SK-N-SH treated with all-trans-retinoic acid at 6 μM for 48 hours (cell line): ENCODE measurements around the gene NUDT2.

Experiments
- BACH2 ChIP-seq: fragments of 250-450 bp; sonication (Bioruptor Pico); IDR thresholded peaks from 2 replicates; pipeline ENCODE4 v1.9.0; 2021; ENCODE audit warnings: mild to moderate bottlenecking, borderline replicate concordance
- OSR1 ChIP-seq: fragments of 250-450 bp; sonication (Bioruptor Pico); IDR thresholded peaks from 2 replicates; pipeline ENCODE4 v1.8.0; 2022; ENCODE audit warnings: moderate library complexity, mild to moderate bottlenecking, inconsistent platforms
- PATZ1 ChIP-seq: fragments of 250-450 bp; sonication (Bioruptor Pico); IDR thresholded peaks from 2 replicates; pipeline ENCODE4 v1.8.0; 2020; ENCODE audit warnings: mild to moderate bottlenecking, moderate library complexity, borderline replicate concordance
- SNAI2 ChIP-seq: fragments of 250-450 bp; sonication (Bioruptor Pico); IDR thresholded peaks from 2 replicates; pipeline ENCODE4 v1.5.0; 2020; ENCODE audit warnings: mild to moderate bottlenecking, moderate library complexity
- TOX ChIP-seq: fragments of 250-450 bp; sonication (Bioruptor Pico); IDR thresholded peaks from 2 replicates; pipeline ENCODE4 v1.8.0; 2021; ENCODE audit warnings: mild to moderate bottlenecking, moderate library complexity, borderline replicate concordance
- ZC3H10 ChIP-seq: fragments of 250-450 bp; sonication (Bioruptor Pico); IDR thresholded peaks from 2 replicates; pipeline ENCODE4 v1.5.1; 2021; ENCODE audit warnings: mild to moderate bottlenecking, moderate library complexity

- TF ChIP-seq ZC3H10 = no peak
- no peak for TF ChIP-seq BACH2 (CRISPR knock-in tag)
- no peak for TF ChIP-seq OSR1 (CRISPR knock-in tag)
- TF ChIP-seq SNAI2 (CRISPR knock-in tag) = no peak
- TF ChIP-seq TOX (CRISPR knock-in tag) = no peak
- TF ChIP-seq PATZ1 = no peak
Observed at GRCh38 chr9:34370335-34370969, 41.1 kb downstream of the NUDT2 start.
